K562 (cell line): ENCODE measurements around the gene S100A2. TPM values are rescaled to one million over a fixed set of nuclear protein-coding genes. Genes with fewer than 3 reads are reported as not detected.

ENCODE experiments used
- ARNT ChIP-seq, 2 experiments: fragments of 450-650 bp; IDR thresholded peaks; 2 replicates each; pipeline ENCODE4 v1.6.1; 2016; ENCODE audit warnings: mild to moderate bottlenecking in 1 of 2
- DMBX1 ChIP-seq: fragments of 250-450 bp; sonication (Bioruptor Pico); IDR thresholded peaks from 2 replicates; pipeline ENCODE4 v1.8.0; 2022; ENCODE audit warnings: inconsistent platforms, mild to moderate bottlenecking, moderate library complexity, borderline replicate concordance
- ETV5 ChIP-seq: sonication (generic); formaldehyde crosslinking; IDR thresholded peaks from 2 replicates; pipeline ENCODE4 v1.4.0; 2020; ENCODE audit warnings: low read depth, mild to moderate bottlenecking, missing genetic modification reagents
- NR1H2 ChIP-seq: sonication (generic); formaldehyde crosslinking; IDR thresholded peaks from 2 replicates; pipeline ENCODE4 v1.4.0; 2020; ENCODE audit warnings: mild to moderate bottlenecking, missing genetic modification reagents
- OTX1 ChIP-seq: fragments of 450-650 bp; formaldehyde crosslinking; IDR thresholded peaks from 2 replicates; pipeline ENCODE4 v1.4.0; 2022; ENCODE audit warnings: mild to moderate bottlenecking
- RFX7 ChIP-seq: fragments of 250-450 bp; sonication (Bioruptor Pico); IDR thresholded peaks from 2 replicates; pipeline ENCODE4 v1.5.1; 2021; ENCODE audit warnings: mild to moderate bottlenecking
- SAFB ChIP-seq: fragments of 200-400 bp; formaldehyde crosslinking; IDR thresholded peaks from 2 replicates; pipeline ENCODE4 v1.6.1; 2017; ENCODE audit warnings: low read depth, low read length, borderline replicate concordance
- SMC3 ChIP-seq: conservative IDR thresholded peaks from 2 replicates; pipeline ENCODE4 v1.6.1; 2011; ENCODE audit warnings: low read depth, low read length, improper control_type of control experiment; ENCODE audit not compliant: insufficient read depth
- ZFX ChIP-seq: sonication (generic); formaldehyde crosslinking; IDR thresholded peaks from 2 replicates; pipeline ENCODE4 v1.8.0; 2022; ENCODE audit warnings: mild to moderate bottlenecking, missing genetic modification reagents, moderate library complexity
- ZKSCAN3 ChIP-seq: fragments of 250-450 bp; sonication (Bioruptor Pico); IDR thresholded peaks from 2 replicates; pipeline ENCODE4 v1.4.0; 2020
- ZNF3 ChIP-seq: fragments of 250-450 bp; sonication (Bioruptor Pico); IDR thresholded peaks from 2 replicates; pipeline ENCODE4 v1.5.0; 2021; ENCODE audit warnings: mild to moderate bottlenecking, moderate library complexity
- ZNF644 ChIP-seq: fragments of 200-800 bp; sonication (Bioruptor generic); IDR thresholded peaks from 2 replicates; pipeline ENCODE4 v1.6.1; 2016; ENCODE audit warnings: low read depth, missing genetic modification characterization, missing compliant biosample characterization
- ZNF668 ChIP-seq: fragments of 250-450 bp; sonication (Bioruptor Pico); IDR thresholded peaks from 2 replicates; pipeline ENCODE4 v1.8.0; 2022; ENCODE audit warnings: mild to moderate bottlenecking, inconsistent platforms
- polyA plus RNA-seq, 8 experiments: library from polyadenylated mRNA; depleted of rRNA in 4 of 8; stranded (reverse) in 5 of 8; unstranded in 3 of 8; fragments of >200 nt; fragmentation: Nextera tagmentation in 2 of 8; fragmentation: Illumina TruSeq in 1 of 8; extraction: Ambion mirVana in 2 of 8; extraction: Trizol in 1 of 8; gene quantifications; 2 replicates each; pipeline versions ENCODE4 v1.2.1 to v1.2.3, GENCODE V29; 2011 to 2014; ENCODE audit warnings: inconsistent platforms in 1 of 8, missing spikeins in 1 of 8
- total RNA-seq, 7 experiments: library from RNA; depleted of rRNA in 6 of 7; stranded (reverse); fragments of >200 nt in 6 of 7; fragmentation: Illumina TruSeq in 2 of 7; extraction: Trizol in 2 of 7; gene quantifications; 2 replicates each; pipeline versions ENCODE4 v1.2.1 to v1.2.3, GENCODE V29; 2011 to 2021; ENCODE audit warnings: low replicate concordance in 1 of 7
- TF ChIP-seq, protein P1 (sequence below): fragments of 450-650 bp; IDR thresholded peaks from 2 replicates; pipeline ENCODE4 v1.6.1; 2018; ENCODE audit not compliant: partially characterized antibody
- TF ChIP-seq, protein P2 (sequence below), 2 experiments: fragments of 450-650 bp in 1 of 2; IDR thresholded peaks; 2 replicates each; pipeline ENCODE4 v1.6.1; 2011 to 2017; ENCODE audit warnings: low read depth in 2 of 2, antibody characterized with exemption in 1 of 2, borderline replicate concordance in 1 of 2, low read length in 1 of 2, mild to moderate bottlenecking in 1 of 2, mixed read lengths in 1 of 2; ENCODE audit not compliant: control insufficient read depth in 1 of 2
- TF ChIP-seq, protein P3 (sequence below): sonication (generic); formaldehyde crosslinking; IDR thresholded peaks from 2 replicates; pipeline ENCODE4 v1.8.1; 2022; ENCODE audit warnings: missing genetic modification reagents
- TF ChIP-seq, protein P4 (sequence below): fragments of 250-450 bp; sonication (Bioruptor Pico); IDR thresholded peaks from 2 replicates; pipeline ENCODE4 v1.5.0; 2022; ENCODE audit warnings: mild to moderate bottlenecking
- TF ChIP-seq, protein P5 (sequence below): sonication (generic); formaldehyde crosslinking; IDR thresholded peaks from 2 replicates; pipeline ENCODE4 v1.5.0; 2020; ENCODE audit warnings: missing genetic modification reagents

Gene S100A2
- total and polyA plus RNA-seq, 9 of the 15 experiments (the other 6 are each of a cell fraction or from before 2014, with no cell fraction given): 0.28 to 0.65 (median 0.44) TPM; not detected in 4

DNA sequence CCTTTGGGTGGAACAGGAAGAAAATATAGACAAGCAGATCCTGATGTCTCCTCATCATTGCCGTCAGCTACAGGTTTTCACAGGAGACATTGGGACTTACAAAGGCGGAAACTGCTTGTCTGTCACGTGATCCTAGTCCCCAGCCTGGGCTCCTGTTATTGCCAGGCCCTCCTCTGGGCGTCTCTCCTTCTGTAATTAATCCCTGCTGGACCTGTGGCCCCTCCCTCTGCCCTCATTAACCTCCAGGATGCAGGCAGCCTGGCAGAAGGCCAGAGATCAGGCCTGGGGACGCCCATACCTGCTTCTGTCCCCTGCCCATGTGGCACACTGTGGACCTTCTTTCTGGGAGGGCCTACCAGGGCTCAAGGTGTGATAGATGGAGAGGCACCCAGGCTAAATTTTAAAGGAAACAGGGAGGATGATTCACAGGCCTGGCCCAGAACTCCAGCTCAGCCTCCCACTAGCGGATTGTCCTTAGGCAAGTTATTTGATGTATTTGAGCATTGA lies 27.3 kb downstream of the S100A2 start (continued):
- TF ChIP-seq ARNT (IDR thresholded peaks at IDR 0.05) (no peak), SAFB (no peak), SMC3 (no peak), ETV5 (no peak), ZFX (CRISPR knock-in tag) (no peak), DMBX1 (CRISPR knock-in tag) (no peak), ZNF668 (no peak), ZNF3 (no peak), ZKSCAN3 (CRISPR knock-in tag) (no peak), OTX1 (CRISPR knock-in tag) (no peak), ZNF644 (tag) (no peak), NR1H2 (CRISPR knock-in tag) (no peak), RFX7 (CRISPR knock-in tag) (no peak)
- TF ChIP-seq, protein P1, sequence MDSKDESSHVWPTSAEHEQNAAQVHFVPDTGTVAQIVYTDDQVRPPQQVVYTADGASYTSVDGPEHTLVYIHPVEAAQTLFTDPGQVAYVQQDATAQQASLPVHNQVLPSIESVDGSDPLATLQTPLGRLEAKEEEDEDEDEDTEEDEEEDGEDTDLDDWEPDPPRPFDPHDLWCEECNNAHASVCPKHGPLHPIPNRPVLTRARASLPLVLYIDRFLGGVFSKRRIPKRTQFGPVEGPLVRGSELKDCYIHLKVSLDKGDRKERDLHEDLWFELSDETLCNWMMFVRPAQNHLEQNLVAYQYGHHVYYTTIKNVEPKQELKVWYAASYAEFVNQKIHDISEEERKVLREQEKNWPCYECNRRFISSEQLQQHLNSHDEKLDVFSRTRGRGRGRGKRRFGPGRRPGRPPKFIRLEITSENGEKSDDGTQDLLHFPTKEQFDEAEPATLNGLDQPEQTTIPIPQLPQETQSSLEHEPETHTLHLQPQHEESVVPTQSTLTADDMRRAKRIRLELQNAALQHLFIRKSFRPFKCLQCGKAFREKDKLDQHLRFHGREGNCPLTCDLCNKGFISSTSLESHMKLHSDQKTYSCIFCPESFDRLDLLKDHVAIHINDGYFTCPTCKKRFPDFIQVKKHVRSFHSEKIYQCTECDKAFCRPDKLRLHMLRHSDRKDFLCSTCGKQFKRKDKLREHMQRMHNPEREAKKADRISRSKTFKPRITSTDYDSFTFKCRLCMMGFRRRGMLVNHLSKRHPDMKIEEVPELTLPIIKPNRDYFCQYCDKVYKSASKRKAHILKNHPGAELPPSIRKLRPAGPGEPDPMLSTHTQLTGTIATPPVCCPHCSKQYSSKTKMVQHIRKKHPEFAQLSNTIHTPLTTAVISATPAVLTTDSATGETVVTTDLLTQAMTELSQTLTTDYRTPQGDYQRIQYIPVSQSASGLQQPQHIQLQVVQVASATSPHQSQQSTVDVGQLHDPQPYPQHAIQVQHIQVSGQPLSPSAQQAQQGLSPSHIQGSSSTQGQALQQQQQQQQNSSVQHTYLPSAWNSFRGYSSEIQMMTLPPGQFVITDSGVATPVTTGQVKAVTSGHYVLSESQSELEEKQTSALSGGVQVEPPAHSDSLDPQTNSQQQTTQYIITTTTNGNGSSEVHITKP: no peak
- TF ChIP-seq, protein P2, sequence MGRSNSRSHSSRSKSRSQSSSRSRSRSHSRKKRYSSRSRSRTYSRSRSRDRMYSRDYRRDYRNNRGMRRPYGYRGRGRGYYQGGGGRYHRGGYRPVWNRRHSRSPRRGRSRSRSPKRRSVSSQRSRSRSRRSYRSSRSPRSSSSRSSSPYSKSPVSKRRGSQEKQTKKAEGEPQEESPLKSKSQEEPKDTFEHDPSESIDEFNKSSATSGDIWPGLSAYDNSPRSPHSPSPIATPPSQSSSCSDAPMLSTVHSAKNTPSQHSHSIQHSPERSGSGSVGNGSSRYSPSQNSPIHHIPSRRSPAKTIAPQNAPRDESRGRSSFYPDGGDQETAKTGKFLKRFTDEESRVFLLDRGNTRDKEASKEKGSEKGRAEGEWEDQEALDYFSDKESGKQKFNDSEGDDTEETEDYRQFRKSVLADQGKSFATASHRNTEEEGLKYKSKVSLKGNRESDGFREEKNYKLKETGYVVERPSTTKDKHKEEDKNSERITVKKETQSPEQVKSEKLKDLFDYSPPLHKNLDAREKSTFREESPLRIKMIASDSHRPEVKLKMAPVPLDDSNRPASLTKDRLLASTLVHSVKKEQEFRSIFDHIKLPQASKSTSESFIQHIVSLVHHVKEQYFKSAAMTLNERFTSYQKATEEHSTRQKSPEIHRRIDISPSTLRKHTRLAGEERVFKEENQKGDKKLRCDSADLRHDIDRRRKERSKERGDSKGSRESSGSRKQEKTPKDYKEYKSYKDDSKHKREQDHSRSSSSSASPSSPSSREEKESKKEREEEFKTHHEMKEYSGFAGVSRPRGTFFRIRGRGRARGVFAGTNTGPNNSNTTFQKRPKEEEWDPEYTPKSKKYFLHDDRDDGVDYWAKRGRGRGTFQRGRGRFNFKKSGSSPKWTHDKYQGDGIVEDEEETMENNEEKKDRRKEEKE (IDR thresholded peaks at IDR 0.05; ENCODE audit: borderline replicate concordance in 1 of 2, control insufficient read depth in 1 of 2, low read depth in 2 of 2, low read length in 1 of 2): no peak
- TF ChIP-seq, protein P3, sequence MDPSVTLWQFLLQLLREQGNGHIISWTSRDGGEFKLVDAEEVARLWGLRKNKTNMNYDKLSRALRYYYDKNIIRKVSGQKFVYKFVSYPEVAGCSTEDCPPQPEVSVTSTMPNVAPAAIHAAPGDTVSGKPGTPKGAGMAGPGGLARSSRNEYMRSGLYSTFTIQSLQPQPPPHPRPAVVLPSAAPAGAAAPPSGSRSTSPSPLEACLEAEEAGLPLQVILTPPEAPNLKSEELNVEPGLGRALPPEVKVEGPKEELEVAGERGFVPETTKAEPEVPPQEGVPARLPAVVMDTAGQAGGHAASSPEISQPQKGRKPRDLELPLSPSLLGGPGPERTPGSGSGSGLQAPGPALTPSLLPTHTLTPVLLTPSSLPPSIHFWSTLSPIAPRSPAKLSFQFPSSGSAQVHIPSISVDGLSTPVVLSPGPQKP (CRISPR knock-in tag): no peak
- TF ChIP-seq, protein P4, sequence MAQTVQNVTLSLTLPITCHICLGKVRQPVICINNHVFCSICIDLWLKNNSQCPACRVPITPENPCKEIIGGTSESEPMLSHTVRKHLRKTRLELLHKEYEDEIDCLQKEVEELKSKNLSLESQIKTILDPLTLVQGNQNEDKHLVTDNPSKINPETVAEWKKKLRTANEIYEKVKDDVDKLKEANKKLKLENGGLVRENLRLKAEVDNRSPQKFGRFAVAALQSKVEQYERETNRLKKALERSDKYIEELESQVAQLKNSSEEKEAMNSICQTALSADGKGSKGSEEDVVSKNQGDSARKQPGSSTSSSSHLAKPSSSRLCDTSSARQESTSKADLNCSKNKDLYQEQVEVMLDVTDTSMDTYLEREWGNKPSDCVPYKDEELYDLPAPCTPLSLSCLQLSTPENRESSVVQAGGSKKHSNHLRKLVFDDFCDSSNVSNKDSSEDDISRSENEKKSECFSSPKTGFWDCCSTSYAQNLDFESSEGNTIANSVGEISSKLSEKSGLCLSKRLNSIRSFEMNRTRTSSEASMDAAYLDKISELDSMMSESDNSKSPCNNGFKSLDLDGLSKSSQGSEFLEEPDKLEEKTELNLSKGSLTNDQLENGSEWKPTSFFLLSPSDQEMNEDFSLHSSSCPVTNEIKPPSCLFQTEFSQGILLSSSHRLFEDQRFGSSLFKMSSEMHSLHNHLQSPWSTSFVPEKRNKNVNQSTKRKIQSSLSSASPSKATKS (CRISPR knock-in tag): no peak
- TF ChIP-seq, protein P5, sequence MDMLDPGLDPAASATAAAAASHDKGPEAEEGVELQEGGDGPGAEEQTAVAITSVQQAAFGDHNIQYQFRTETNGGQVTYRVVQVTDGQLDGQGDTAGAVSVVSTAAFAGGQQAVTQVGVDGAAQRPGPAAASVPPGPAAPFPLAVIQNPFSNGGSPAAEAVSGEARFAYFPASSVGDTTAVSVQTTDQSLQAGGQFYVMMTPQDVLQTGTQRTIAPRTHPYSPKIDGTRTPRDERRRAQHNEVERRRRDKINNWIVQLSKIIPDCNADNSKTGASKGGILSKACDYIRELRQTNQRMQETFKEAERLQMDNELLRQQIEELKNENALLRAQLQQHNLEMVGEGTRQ (CRISPR knock-in tag): peak; percentile 86
